CD4-positive, alpha-beta T cell treated with Interleukin-2 at 100 ng/mL for 4 hours (primary cell): ENCODE data around the gene TPSAB1.
"Not testable (repeated sequence)": the region's sequence is repeated elsewhere in the genome, so short reads cannot be mapped to it uniquely, and the experiment has no call there.

Source experiments
- DNase-seq: peaks from one replicate; pipeline ENCODE4 v3.0.0-alpha.2; 2020; ENCODE audit warnings: low spot score

TPSAB1 gene

DNA sequence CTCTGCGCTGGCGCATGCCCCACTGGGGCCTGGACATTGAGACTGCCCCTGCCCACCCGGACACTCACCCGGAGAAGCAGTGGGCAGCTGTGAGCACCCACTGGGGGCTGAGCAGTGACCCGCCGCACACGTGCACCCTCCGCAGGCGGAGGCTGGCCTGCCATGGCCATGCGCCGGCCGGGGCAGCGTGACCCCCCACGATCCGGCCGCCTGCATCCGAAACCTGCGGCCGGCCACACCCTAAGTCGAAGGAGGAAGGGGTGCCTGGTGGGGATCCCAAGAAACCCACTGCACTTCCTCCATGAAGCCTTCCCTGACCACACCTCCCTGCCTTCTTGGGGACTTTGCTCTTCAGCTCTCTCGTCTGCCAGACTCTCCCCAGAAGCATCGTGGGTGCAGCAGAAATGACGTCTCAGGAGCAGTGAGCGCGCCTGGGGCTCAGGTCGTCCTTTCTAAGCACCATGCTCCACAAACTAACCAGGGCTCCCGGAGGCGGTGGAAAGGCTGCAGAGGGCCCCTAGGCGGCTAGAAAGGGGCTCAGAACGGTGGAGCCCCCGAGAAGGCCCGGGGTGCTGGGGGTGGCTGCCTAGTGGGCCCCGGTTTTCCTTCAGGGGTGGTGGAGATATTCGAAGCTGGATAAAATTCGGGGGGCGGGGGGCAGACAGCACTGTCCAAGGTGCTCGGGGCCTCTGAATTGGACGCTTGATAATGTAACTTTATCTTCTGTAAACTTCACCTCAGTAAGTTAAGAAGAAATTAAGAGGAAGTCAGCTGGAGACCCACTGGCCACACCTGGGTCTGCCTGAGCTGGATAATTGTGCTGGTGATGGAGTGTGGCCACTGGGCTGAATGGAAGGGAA is 16.9 kb upstream of the TPSAB1 start:
- DNase-seq = no peak

DNA sequence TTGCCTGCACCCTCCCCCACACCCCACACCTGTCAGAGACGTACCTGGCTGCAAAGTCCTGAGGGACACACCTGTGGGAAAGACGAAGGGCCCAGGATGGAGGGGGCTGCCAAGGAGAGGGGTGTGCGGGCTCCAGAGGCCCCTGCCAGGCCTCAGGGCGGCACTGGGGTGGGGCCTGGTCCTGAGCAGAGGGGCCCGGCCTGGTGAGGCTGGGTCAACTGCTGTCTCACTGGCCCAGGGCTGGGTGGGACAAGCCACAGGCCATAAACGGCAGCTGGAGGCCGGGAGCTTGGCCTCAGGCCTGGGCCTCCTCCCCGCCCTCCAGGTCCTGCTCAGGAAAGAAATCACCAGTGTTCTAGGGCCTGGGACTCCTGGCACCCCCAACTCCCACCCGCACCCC is 15.9 kb upstream of the TPSAB1 start:
- DNase-seq = no peak

DNA sequence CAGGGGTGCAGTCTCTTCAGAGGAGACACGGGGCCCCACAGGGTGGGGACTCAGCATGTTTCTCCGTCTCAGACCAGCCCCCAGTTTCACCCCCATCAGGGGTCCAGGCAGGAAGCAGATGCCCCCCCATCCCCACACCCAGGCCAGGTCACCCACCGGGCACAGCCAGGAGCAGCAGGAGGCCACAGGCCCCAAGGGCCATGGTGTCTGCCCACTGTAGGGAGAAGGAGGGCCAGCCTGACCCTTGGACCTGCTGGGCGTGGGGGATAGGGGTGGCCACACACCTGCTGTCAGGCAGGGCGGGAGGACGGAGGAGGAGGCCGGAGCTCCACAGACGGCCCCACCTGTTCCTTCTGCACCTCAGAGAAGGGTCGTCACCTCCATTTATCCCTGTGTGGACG is 15.5 kb upstream of the TPSAB1 start, which contains the start of gene TPSG1:
TSS of gene TPSG1 (minus strand) at position 218 of the 401 bp plus-strand sequence. CDS start at position 202, 16 bp downstream.
- no peak for DNase-seq

DNA sequence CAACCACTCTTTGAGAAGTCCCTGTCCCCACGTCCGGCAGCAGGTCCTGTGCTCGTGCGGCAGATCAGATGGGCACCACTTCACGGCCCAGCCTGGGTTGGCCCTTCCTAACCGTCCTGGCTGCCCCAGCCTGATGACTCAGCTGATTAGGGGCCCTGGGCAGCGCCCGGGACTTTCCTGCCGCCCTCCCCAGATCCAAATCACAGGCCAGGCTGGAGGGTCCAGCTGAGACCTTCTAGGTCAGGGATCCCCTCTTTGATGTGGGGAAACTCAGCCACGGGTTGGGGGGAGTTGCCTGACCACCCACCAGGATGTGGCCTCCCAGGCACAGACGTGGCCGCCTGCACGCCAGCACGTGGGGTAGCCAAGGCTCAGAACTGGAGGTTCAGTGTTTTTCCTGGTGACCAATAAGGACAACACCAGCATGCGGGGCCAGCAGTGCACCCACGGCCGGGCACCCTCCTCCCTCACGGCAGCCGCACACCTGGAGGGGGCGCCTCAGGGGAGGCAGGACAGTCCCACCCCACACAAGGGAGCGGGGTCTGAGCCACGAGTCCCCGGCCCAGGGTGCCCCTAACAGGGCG is 14.7 kb upstream of the TPSAB1 start:
- not testable (repeated sequence) for DNase-seq

DNA sequence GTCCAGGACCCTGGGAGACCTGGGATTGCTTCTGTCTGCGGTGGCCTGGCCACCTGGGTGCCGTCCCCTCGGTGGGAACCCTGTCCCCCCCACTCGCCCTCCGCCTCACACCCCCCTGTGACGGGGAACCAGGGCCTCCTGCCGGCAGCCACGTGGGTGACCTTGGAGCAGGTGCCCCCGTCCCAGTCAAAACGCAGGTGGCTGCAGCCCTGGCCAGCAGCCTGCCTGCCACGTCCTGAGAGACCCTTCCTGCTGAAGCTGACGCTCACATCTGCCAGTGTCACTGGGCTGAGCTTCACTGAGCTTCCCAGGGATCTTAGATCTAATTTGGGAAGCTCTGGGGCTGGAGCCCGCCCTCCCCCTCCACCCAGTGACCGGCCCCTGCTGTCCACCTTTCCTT is 13.8 kb upstream of the TPSAB1 start:
- not testable (repeated sequence) for DNase-seq

DNA sequence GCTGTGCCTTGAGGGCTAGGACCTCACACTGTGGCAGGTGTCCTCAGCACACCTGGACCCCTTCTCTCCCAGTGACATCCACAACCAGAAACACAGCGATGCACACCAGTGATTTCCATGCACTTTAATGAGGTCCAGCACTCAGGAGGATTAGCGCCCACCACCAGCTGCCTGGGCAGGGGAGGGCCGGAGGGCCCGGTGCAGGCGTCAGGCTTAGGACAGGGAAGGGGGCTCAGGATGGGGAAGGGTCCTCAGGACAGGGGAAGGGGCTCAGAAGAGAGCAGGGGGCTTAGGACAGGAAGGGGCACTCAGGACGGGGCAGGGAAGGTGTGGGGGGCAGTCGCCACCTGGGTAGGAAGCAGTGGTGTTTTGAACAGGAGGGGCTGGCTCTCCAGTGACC is 12.3 kb upstream of the TPSAB1 start:
- DNase-seq = not testable (repeated sequence)

DNA sequence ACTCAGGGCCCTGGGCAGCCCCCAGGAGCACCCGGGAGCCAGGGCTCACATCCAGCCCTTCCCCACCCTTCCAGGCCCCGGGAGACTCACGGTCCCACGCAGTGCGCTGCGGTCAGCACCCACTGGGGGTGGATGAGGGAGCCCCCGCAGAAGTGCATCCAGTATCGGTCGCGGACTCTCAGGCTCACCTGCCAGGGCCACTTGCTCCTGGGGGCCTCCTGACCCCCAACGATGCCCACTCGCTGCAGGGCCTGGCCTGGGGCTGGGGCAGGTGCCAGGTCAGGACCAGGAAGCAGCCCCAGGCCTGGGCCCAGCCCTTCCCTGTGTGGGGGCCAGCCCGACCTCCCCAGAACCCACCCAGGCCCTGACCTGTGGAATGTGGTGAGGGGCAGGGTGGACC is 11.0 kb upstream of the TPSAB1 start:
- not testable (repeated sequence) for DNase-seq

DNA sequence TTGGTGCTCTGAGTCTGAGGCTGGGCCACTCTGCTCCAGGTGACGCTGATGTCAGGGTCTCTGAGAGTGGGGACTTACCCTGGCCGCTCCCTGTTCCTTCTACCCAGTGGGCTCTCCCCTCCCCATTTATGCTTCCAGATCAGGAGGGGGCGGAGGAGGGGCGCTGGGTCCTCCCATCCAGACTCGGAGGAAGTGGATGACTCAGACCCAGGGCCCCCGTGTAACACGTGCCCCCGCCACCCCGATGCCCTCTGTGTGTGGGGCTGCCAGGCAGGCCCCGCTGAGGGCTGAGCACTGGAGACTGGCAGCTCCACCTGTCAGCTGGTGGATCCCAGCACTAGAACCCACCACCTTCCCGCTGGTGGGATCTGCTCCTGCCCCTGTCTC is 10.4 kb upstream of the TPSAB1 start, which contains the start of gene TPSB2:
TSS of gene TPSB2 (minus strand) at position 101 of the 387 bp plus-strand sequence. CDS start 233 bp downstream, outside the sequence.
- not testable (repeated sequence) for DNase-seq

DNA sequence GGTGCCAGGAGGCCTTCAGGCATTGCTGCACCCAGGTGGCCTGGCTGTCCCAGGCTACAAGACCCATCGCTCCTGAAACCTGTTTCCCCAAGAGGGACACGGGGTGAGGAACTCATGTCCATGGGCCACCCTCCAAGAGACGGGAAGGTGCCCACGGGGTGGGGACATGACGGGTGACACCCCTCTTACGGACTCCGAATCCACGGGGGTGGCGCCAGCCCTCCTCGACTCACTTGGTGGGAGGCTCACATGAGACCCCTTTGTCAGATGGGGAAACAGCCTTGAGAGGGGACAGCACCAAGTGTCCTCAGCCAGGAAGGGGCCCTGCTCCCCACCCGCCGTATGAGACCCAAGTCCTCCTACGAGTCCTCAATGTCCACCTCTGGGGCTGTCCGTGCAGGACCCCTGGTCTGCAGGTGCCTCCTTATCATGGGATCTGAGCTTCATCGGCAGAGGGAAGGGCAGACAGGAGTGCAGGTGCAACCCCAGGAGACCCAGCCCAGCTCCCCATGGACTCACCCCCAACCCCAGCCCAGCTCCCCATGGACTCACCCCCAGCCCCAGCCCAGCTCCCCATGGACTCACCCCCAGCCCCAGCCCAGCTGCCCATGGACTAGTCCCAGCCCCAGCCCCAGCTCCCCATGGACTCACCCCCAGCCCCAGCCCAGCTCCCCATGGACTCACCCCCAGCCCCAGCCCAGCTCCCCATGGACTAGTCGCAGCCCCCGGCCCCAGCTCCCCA is 9.9 kb upstream of the TPSAB1 start:
- DNase-seq = not testable (repeated sequence)

DNA sequence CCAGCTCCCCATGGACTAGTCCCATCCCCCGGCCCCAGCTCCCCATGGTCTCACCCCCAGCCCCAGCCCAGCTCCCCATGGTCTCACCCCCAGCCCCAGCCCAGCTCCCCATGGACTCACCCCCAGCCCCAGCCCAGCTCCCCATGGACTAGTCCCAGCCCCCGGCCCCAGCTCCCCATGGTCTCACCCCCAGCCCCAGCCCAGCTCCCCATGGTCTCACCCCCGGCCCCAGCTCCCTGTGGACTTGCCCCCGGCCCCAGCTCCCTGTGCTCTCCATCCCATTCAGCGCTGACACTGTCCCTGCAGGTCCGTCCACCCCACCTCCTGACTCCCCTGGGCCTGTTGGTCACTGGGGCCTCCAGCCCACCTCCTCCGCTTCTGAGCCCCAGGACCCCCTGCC is 9.2 kb upstream of the TPSAB1 start:
- not testable (repeated sequence) for DNase-seq

DNA sequence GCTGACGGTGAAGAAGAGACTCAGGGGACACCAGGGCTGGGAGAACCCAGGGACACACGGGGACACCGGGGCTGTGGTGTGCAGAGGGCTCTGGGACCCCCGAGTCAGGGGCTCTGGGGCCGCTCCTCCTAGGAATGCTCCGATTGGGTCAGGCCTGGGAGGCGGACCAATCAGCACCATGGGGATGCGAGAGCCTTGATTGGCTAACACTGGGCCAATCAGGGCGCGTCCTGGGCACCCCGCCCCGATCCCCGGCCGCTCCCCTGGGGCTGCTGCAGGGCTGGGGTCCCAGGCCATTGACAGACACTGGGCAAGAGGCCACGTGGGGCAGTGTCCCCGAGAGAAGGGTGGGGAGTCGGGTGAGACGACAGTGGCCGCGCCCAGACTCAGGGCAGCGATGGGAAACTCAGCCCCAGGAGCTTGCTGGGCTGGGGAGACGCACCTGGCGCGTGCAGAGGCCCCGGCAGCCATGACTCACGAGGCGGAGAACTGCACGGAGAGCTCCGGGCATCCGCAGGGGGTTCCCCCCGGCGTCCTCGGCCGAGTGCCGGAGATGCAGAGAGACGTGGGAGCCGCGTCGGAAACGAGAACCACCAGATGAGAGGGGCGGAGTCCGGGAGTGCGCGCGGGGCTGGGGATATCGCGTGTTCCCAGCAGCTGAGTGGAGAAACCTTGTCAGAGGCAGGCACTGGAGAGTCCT is 8.3 kb upstream of the TPSAB1 start:
- not testable (repeated sequence) for DNase-seq

DNA sequence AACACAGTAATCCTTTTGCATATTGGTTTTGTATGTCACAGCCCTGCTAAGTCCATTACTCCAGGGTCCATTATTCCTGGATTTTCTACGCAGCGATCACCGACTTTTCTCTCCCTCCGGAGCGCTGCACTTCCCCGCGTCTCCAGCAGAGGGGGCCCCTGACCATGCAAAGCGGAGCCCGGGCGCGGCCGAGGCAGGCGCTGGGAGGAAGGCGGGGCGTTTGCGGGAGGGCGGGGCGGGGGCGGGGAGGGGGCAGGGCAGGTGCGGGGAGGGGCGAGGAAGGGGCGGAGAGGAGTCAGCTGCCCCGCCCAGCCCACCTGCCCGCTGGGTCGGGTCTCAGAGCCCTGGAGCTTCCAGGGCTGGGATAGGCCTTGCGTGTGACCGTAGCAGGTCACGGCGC is 3.8 kb upstream of the TPSAB1 start:
- DNase-seq = not testable (repeated sequence)

DNA sequence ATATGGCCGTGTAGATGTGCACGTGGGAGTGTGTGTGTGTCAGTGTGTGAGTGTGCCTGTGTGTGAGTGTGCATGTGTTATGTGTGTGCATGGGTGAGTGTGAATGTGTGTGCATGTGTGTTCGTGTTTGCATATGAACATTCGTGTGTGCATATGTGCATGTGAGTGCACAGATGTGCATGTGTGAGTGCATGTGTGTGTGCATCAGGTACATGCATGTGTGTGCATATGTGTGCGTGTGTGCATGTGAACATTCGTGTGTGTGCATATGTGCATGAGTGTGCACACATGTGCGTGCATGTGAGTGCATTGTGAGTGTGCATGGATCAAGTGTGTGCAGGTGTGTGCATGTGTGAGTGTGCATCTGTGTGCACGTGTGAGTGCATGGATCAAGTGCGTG is 2.5 kb upstream of the TPSAB1 start:
- DNase-seq = no peak

DNA sequence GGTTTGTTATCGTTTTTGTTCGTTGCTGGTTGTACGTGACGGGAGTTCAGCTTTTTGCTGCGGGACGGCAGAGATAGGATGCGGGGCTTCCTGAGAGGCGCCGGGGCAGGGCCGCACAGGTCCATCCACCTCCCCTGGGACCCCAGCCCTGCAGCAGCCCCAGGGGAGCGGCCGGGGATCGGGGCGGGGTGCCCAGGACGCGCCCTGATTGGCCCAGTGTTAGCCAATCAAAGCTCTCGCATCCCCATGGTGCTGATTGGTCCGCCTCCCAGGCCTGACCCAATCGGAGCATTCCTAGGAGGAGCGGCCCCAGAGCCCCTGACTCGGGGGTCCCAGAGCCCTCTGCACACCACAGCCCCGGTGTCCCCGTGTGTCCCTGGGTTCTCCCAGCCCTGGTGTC is 1.6 kb upstream of the TPSAB1 start:
- DNase-seq = not testable (repeated sequence)

DNA sequence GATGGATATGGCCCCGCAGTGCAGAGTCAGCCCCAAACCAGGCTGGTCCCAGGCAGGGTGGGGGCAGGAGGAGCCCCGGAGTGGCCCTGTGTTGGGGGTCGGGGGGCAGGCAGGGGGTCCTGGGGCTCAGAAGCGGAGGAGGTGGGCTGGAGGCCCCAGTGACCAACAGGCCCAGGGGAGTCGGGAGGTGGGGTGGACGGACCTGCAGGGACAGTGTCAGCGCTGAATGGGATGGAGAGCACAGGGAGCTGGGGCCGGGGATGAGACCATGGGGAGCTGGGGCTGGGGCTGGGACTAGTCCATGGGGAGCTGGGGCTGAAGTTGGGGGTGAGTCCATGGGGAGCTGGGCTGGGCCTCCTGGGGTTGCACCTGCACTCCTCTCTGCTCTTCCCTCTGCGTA is 930 bp upstream of the TPSAB1 start:
- DNase-seq = not testable (repeated sequence)

DNA sequence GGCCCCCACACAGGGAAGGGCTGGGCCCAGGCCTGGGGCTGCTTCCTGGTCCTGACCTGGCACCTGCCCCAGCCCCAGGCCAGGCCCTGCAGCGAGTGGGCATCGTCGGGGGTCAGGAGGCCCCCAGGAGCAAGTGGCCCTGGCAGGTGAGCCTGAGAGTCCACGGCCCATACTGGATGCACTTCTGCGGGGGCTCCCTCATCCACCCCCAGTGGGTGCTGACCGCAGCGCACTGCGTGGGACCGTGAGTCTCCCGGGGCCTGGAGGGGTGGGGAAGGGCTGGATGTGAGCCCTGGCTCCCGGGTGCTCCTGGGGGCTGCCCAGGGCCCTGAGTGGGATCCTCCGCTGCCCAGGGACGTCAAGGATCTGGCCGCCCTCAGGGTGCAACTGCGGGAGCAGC is 576 bp downstream of the TPSAB1 start:
- not testable (repeated sequence) for DNase-seq

DNA sequence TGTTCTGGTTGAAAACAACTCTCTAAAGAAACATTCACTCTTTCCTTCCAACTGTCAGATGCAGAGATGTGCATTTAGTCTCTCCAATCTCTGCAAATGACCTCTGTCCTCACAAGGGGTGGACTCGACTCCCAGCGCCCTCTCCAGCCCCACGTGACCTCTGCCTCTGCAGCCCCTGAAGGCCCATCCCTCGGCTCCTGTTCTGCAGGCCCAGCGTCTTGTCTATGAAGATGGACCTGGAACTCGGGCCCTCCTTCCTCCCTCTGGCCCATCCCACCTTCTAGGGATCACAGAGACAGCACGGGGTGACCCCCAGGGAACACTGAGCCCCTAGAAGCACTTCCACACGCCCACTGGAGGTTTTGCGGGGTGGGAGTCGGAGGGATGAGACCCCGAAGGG is 2.9 kb downstream of the TPSAB1 start:
- not testable (repeated sequence) for DNase-seq

DNA sequence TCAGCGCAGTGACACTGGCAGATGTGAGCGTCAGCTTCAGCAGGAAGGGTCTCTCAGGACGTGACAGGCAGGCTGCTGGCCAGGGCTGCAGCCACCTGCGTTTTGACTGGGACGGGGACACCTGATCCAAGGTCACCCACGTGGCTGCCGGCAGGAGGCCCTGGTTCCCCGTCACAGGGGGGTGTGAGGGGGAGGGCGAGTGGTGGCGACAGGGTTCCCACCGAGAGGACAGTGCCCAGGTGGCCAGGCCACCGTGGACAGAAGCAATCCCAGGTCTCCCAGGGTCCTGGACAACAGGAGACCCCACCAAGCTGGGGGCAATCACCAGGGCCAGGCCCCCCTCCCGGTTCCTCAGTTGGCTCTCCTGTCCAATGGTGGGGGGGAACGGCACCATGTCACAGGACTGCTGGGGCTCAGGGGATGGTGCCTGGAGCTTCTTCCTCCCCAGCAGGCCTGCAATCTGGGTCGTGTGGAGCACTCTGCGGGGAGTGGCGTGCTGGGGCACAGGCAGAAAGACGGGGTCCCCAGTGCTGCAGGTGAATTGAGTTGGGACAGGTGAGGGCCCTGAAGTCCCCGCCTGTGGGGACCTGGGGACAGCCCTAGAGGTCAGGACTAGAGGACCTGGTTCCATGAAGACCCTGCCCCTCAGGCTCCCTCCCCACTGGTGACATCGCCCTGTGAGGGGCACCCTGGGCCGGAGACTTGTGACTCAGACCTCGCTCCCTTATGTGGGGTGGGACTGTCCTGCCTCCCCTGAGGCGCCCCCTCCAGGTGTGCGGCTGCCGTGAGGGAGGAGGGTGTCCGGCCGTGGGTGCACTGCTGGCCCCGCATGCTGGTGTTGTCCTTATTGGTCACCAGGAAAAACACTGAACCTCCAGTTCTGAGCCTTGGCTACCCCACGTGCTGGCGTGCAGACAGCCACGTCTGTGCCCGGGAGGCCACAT is 3.7 kb downstream of the TPSAB1 start:
- not testable (repeated sequence) for DNase-seq

DNA sequence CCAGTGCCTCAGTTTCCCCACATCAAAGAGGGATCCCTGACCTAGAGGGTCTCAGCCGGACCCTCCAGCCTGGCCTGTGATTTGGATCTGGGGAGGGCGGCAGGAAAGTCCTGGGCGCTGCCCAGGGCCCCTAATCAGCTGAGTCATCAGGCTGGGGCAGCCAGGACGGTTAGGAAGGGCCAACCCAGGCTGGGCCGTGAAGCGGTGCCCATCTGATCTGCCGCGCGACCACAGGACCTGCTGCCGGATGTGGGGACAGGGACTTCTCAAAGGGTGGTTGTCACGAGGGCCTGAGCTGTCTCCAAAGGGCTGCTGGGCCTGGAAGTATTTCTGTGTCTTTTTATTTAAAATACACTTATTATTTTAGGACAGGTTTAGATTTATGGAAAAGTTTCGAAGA is 4.4 kb downstream of the TPSAB1 start:
- no peak for DNase-seq

DNA sequence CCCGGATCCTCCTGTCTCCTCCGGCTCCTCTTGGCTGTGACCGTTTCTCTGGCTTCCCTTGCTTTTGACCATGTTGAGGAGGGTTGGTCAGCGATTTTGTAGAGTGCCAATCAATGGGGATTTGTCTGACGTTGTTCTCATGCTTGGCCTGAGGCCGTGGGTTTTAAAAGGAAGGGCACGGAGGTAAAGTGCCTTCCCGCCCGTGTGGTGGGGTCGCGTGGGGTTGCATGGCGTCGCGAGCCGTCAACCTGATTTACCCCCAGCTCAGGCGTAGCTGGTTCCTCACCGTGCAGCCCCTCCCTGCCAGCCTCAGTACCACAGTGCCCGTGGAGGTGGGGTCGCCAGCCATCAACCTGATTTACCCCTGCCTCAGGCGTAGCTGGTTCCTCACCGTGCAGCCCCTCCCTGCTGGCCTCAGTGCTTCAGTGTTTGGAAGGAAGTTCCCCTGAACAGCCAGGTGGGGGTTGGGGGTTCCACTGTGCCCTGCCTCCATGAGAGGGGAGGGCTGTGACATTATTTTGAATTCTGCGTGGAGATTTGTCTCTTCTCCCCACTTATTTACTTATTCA is 5.0 kb downstream of the TPSAB1 start:
- DNase-seq = no peak
